Natural killer cell (primary cell): ENCODE results near the gene FRS3. TPM values are rescaled to one million over a fixed set of nuclear protein-coding genes. Genes with fewer than 3 reads are reported as not detected.

Experiments used
- ATAC-seq, 3 donors: fragments of 150-1000 bp in 2 of 3; fragments of 200-7000 bp in 1 of 3; cut with Tn5 transposase; 1 replicate in 1 of 3; 2 replicates in 2 of 3; pipeline ENCODE4 v1.10.0; 2021; ENCODE audit warnings: mild to moderate bottlenecking in 2 of 3, moderate library complexity in 2 of 3
- DNase-seq, 2 donors: peaks; one replicate each; pipeline versions ENCODE4 v3.0.0 to v3.0.0-alpha.2; 2013 to 2021; ENCODE audit warnings: mixed read lengths in 1 of 2
- H3K27ac ChIP-seq: one replicate; pipeline ENCODE4 v1.5.1; 2013; ENCODE audit warnings: mild to moderate bottlenecking, low read length
- H3K27me3 ChIP-seq: one replicate; pipeline ENCODE4 v1.6.1; 2013; ENCODE audit warnings: low read length; ENCODE audit not compliant: control insufficient read depth, insufficient read depth
- H3K36me3 ChIP-seq: one replicate; pipeline ENCODE4 v1.6.1; 2013; ENCODE audit warnings: low read length; ENCODE audit not compliant: control insufficient read depth, insufficient read depth
- H3K4me1 ChIP-seq: one replicate; pipeline ENCODE4 v1.6.1; 2013; ENCODE audit warnings: low read length; ENCODE audit not compliant: control insufficient read depth, insufficient read depth
- H3K4me3 ChIP-seq: one replicate; pipeline ENCODE4 v1.5.1; 2013; ENCODE audit warnings: low read length
- H3K9me3 ChIP-seq: one replicate; pipeline ENCODE4 v1.6.1; 2013; ENCODE audit warnings: low read length; ENCODE audit not compliant: control insufficient read depth, insufficient read depth
- H3K27ac Mint-ChIP-seq, 2 donors: one replicate each; pipeline ENCODE4 v1.8.0; 2022; ENCODE audit warnings: mild to moderate bottlenecking in 2 of 2, mixed read lengths in 2 of 2, moderate library complexity in 1 of 2
- H3K27me3 Mint-ChIP-seq, 2 donors: one replicate each; pipeline ENCODE4 v1.8.0; 2022; ENCODE audit warnings: low read depth in 2 of 2, mixed read lengths in 2 of 2
- H3K36me3 Mint-ChIP-seq: one replicate; pipeline ENCODE4 v1.8.0; 2022; ENCODE audit warnings: mixed read lengths
- H3K4me1 Mint-ChIP-seq, 2 donors: one replicate each; pipeline ENCODE4 v1.8.0; 2022; ENCODE audit warnings: mixed read lengths in 2 of 2
- H3K4me3 Mint-ChIP-seq: one replicate; pipeline ENCODE4 v1.8.0; 2022; ENCODE audit warnings: mild to moderate bottlenecking, moderate library complexity, mixed read lengths
- H3K9me3 Mint-ChIP-seq, 2 donors: one replicate each; pipeline ENCODE4 v1.8.0; 2022; ENCODE audit warnings: mixed read lengths in 2 of 2
- CTCF ChIP-seq: fragments of 200-600 bp; IDR thresholded peaks from one replicate; pipeline ENCODE4 v1.8.0; 2022; ENCODE audit warnings: antibody characterized with exemption
- WGBS: methylation state at CpG from one replicate; pipeline ENCODE4 v1.1.7; 2013; ENCODE audit warnings: missing lambda C conversion rate; ENCODE audit not compliant: insufficient coverage; 5-methylcytosine and 5-hydroxymethylcytosine counted together
- intact Hi-C: fragments of 100-400 bp; cut with micrococcal nuclease; formaldehyde crosslinking; loops from one replicate; pipeline ENCODE4 v1.14.2; 2022
- total RNA-seq, 4 donors: library from RNA; stranded (reverse); fragments of 120-200 nt in 1 of 4; gene quantifications; one replicate each; pipeline versions ENCODE4 v1.2.3 to v1.2.4, GENCODE V29; 2013 to 2022

The FRS3 gene
- total RNA-seq, 3 donors from 2014 or later (not counting 1 experiment from before 2014, with no cell fraction given) = 4.5 to 5.7 (median 5.4) TPM

- no peaks in the 10 kb centered on the region for H3K9me3 ChIP-seq
- H3K9me3 Mint-ChIP-seq = no peaks in the 10 kb centered on the region
- H3K36me3 Mint-ChIP-seq = peaks cover 13% of the 10 kb centered on the region
- TF ChIP-seq CTCF = no peak
- H3K27me3 ChIP-seq = no peaks in the 10 kb centered on the region
- no peak overlapping the region for H3K4me3 ChIP-seq
- peaks cover 0 to 9% of the 10 kb centered on the region in 2 donors for H3K4me1 Mint-ChIP-seq
- peaks cover 14% of the 10 kb centered on the region for H3K4me1 ChIP-seq
- no peaks in the 10 kb centered on the region for H3K27me3 Mint-ChIP-seq
- H3K4me3 Mint-ChIP-seq = no peak overlapping the region
- WGBS = 93% methylated on average over 29 of the region's 29 CpGs
- no peak overlapping the region for H3K27ac ChIP-seq
- ATAC-seq (no peak), DNase-seq (no peak)
- no peak overlapping the region for H3K27ac Mint-ChIP-seq
- peaks cover 37% of the 10 kb centered on the region for H3K36me3 ChIP-seq
- intact Hi-C loops = no loop called here
These were observed 8.4 kb downstream of the FRS3 start for GRCh38 chr6:41771058-41771983.

- Mint-ChIP-seq H3K9me3 (no peaks in the 10 kb centered on the region), H3K4me1 (peaks cover 0 to 9% of the 10 kb centered on the region in 2 donors), H3K27ac (no peak overlapping the region), H3K27me3 (no peaks in the 10 kb centered on the region), H3K4me3 (no peak overlapping the region), H3K36me3 (peaks cover 13% of the 10 kb centered on the region)
- ATAC-seq (no peak), DNase-seq (no peak)
- Histone ChIP-seq H3K27ac (no peak overlapping the region), H3K36me3 (peaks cover 37% of the 10 kb centered on the region), H3K4me1 (peaks cover 14% of the 10 kb centered on the region), H3K9me3 (no peaks in the 10 kb centered on the region), H3K4me3 (no peak overlapping the region), H3K27me3 (no peaks in the 10 kb centered on the region)
- intact Hi-C loops = no loop called here
- no peak for TF ChIP-seq CTCF
- WGBS = 96% methylated on average over 30 of the region's 30 CpGs
These were observed 9.2 kb downstream of the FRS3 start for GRCh38 chr6:41770381-41771057.

- peaks cover 26% of the 10 kb centered on the region for H3K36me3 ChIP-seq
- WGBS = 96% methylated on average over 8 of the region's 8 CpGs
- H3K4me1 ChIP-seq = peaks cover 14% of the 10 kb centered on the region
- H3K4me3 ChIP-seq = no peak overlapping the region
- intact Hi-C loops = no loop called here
- no peaks in the 10 kb centered on the region for H3K9me3 Mint-ChIP-seq
- DNase-seq (no peak), ATAC-seq (no peak)
- H3K27ac ChIP-seq = no peak overlapping the region
- no peaks in the 10 kb centered on the region for H3K27me3 ChIP-seq
- no peak for TF ChIP-seq CTCF
- H3K36me3 Mint-ChIP-seq = peaks cover 5% of the 10 kb centered on the region
- no peaks in the 10 kb centered on the region for H3K27me3 Mint-ChIP-seq
- H3K27ac Mint-ChIP-seq = no peak overlapping the region
- H3K9me3 ChIP-seq = no peaks in the 10 kb centered on the region
- H3K4me1 Mint-ChIP-seq = peaks cover 0 to 9% of the 10 kb centered on the region in 2 donors
- no peak overlapping the region for H3K4me3 Mint-ChIP-seq
These were observed 10.3 kb downstream of the FRS3 start for GRCh38 chr6:41769376-41769775.
